GM12801 (cell line): ENCODE results near the gene PLPP4.

Experiments used
- CTCF ChIP-seq: IDR thresholded peaks from one replicate; pipeline ENCODE4 v1.5.1; 2011; ENCODE audit warnings: control low read depth; ENCODE audit not compliant: insufficient read length; ENCODE audit errors: extremely low read depth

Gene PLPP4

GRCh38 chr10:120462018-120462682 is 5.1 kb downstream of the PLPP4 start:
- no peak for TF ChIP-seq CTCF

GRCh38 chr10:120465138-120465537 is 8.1 kb downstream of the PLPP4 start:
- no peak for TF ChIP-seq CTCF

- no peak for TF ChIP-seq CTCF
Observed at GRCh38 chr10:120466006-120466405, 9.0 kb downstream of the PLPP4 start.

- no peak for TF ChIP-seq CTCF
Observed at GRCh38 chr10:120473593-120473992, 16.6 kb downstream of the PLPP4 start.

- TF ChIP-seq CTCF, result no peak
Observed at GRCh38 chr10:120474956-120475355, 17.9 kb downstream of the PLPP4 start.

GRCh38 chr10:120475844-120476791 is 19.1 kb downstream of the PLPP4 start:
- no peak for TF ChIP-seq CTCF

GRCh38 chr10:120477021-120477742 is 20.2 kb downstream of the PLPP4 start:
- no peak for TF ChIP-seq CTCF
